ENCODE measurements around the gene CNNM3.

DNA sequence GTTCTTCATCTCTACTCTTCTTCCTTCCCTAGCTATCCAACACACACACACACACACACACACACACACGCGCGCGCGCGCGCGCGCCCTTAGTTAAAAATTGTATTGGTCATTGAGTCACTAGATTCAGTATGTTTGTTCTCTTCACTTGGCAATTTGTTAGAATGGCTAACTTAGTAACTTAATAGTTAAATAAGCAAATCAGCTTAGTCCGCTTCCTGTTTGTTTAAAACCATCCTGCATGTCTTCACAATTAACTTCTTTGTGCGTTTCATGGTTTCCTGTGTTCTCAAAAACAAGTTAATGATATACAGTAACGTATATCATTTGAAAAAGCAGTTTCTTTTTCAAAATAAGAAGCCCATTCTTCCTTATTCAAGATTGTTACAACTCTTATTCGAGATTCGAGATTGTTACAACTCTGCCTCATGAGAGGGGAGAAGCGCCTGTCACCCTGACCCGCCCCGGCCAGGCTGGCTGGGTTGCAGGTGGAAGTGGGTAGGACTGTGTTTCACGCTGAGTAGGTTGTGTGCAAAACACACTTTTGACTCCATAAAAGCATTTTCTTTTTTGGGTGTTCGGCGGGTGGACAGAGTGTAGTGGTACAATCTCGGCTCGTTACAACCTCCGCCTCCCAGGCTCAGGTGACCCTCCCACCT, 9.5 kb upstream of the CNNM3 start:
- TF ChIP-seq, protein P1, sequence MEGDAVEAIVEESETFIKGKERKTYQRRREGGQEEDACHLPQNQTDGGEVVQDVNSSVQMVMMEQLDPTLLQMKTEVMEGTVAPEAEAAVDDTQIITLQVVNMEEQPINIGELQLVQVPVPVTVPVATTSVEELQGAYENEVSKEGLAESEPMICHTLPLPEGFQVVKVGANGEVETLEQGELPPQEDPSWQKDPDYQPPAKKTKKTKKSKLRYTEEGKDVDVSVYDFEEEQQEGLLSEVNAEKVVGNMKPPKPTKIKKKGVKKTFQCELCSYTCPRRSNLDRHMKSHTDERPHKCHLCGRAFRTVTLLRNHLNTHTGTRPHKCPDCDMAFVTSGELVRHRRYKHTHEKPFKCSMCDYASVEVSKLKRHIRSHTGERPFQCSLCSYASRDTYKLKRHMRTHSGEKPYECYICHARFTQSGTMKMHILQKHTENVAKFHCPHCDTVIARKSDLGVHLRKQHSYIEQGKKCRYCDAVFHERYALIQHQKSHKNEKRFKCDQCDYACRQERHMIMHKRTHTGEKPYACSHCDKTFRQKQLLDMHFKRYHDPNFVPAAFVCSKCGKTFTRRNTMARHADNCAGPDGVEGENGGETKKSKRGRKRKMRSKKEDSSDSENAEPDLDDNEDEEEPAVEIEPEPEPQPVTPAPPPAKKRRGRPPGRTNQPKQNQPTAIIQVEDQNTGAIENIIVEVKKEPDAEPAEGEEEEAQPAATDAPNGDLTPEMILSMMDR (IDR thresholded peaks at IDR 0.05): no peak
- no peak for TF ChIP-seq POLR2A (IDR thresholded peaks at IDR 0.05)
- no peak for TF ChIP-seq POLR2AphosphoS5 (IDR thresholded peaks at IDR 0.05; ENCODE audit: insufficient read depth in 1 of 2, low read depth in 1 of 2)
